Mesenchymal stem cell (in vitro differentiated cells and primary cell): ENCODE results near the gene ZNF280C.

ENCODE experiments used
- DNase-seq: peaks from one replicate; pipeline ENCODE4 v3.0.0-alpha.2; 2013
- H2AFZ ChIP-seq: one replicate; pipeline ENCODE4 v1.6.1; 2013; ENCODE audit warnings: low read depth, mild to moderate bottlenecking, control low read depth, inconsistent platforms, low read length, moderate library complexity
- H2AK5ac ChIP-seq: 2 replicates; pipeline ENCODE4 v1.6.1; 2013; ENCODE audit warnings: low read length, moderate library complexity, mild to moderate bottlenecking, inconsistent platforms; ENCODE audit not compliant: severe bottlenecking
- H2BK120ac ChIP-seq: one replicate; pipeline ENCODE4 v1.6.1; 2013; ENCODE audit warnings: low read depth, mild to moderate bottlenecking, inconsistent platforms, low read length, moderate library complexity
- H2BK12ac ChIP-seq, 2 experiments: one replicate each; pipeline ENCODE4 v1.6.1; 2013; ENCODE audit warnings: inconsistent platforms in 2 of 2, low read length in 2 of 2, mild to moderate bottlenecking in 2 of 2, moderate library complexity in 2 of 2, control low read depth in 1 of 2
- H2BK15ac ChIP-seq: one replicate; pipeline ENCODE4 v1.6.1; 2013; ENCODE audit warnings: mild to moderate bottlenecking, low read depth, inconsistent platforms; ENCODE audit not compliant: poor library complexity, severe bottlenecking
- H2BK5ac ChIP-seq: 2 replicates; pipeline ENCODE4 v1.6.1; 2013; ENCODE audit warnings: low read depth, mild to moderate bottlenecking, low read length, control low read depth, inconsistent platforms; ENCODE audit not compliant: poor library complexity, severe bottlenecking
- H3K14ac ChIP-seq, 2 experiments: one replicate each; pipeline ENCODE4 v1.6.1; 2013; ENCODE audit warnings: inconsistent platforms in 2 of 2, low read length in 2 of 2, control low read depth in 1 of 2, mild to moderate bottlenecking in 1 of 2, moderate library complexity in 1 of 2
- H3K18ac ChIP-seq, 2 experiments: one replicate each; pipeline ENCODE4 v1.6.1; 2013; ENCODE audit warnings: inconsistent platforms in 2 of 2, low read length in 2 of 2, control low read depth in 1 of 2, low read depth in 1 of 2, mild to moderate bottlenecking in 1 of 2
- H3K23ac ChIP-seq, 2 experiments: one replicate each; pipeline ENCODE4 v1.6.1; 2013; ENCODE audit warnings: inconsistent platforms in 2 of 2, low read length in 2 of 2, mild to moderate bottlenecking in 2 of 2, moderate library complexity in 2 of 2, control low read depth in 1 of 2
- H3K27ac ChIP-seq: 2 replicates; pipeline ENCODE4 v1.5.1; 2013; ENCODE audit warnings: mild to moderate bottlenecking, moderate library complexity, low read length, control low read depth, inconsistent platforms; ENCODE audit not compliant: poor library complexity, severe bottlenecking
- H3K27me3 ChIP-seq, 2 experiments: 2 replicates each; pipeline versions ENCODE4 v1.6.1 to v1.7.0; 2013; ENCODE audit warnings: low read length in 2 of 2, mild to moderate bottlenecking in 2 of 2, moderate library complexity in 2 of 2, control low read depth in 1 of 2, inconsistent platforms in 1 of 2; ENCODE audit not compliant: control insufficient read depth in 1 of 2, insufficient read depth in 1 of 2
- H3K36me3 ChIP-seq, 2 experiments: 2 replicates each; pipeline versions ENCODE4 v1.6.1 to v1.7.0; 2013; ENCODE audit warnings: low read length in 2 of 2, control low read depth in 1 of 2, inconsistent platforms in 1 of 2, low read depth in 1 of 2, mild to moderate bottlenecking in 1 of 2; ENCODE audit not compliant: insufficient read depth in 2 of 2, control insufficient read depth in 1 of 2
- H3K4ac ChIP-seq, 2 experiments: one replicate each; pipeline ENCODE4 v1.6.1; 2013; ENCODE audit warnings: inconsistent platforms in 2 of 2, low read length in 2 of 2, mild to moderate bottlenecking in 2 of 2, moderate library complexity in 2 of 2, control low read depth in 1 of 2, low read depth in 1 of 2
- H3K4me1 ChIP-seq: 2 replicates; pipeline ENCODE4 v1.6.1; 2013; ENCODE audit warnings: low read depth, low read length, control low read depth; ENCODE audit not compliant: control insufficient read depth, insufficient read depth
- H3K4me2 ChIP-seq: 2 replicates; pipeline ENCODE4 v1.6.1; 2013; ENCODE audit warnings: low read length, mild to moderate bottlenecking, inconsistent platforms; ENCODE audit not compliant: poor library complexity, severe bottlenecking
- H3K4me3 ChIP-seq, 2 experiments: 2 replicates each; pipeline versions ENCODE4 v1.5.1 to v1.7.0; 2013; ENCODE audit warnings: low read length in 2 of 2, mild to moderate bottlenecking in 2 of 2, control low read depth in 1 of 2, low read depth in 1 of 2; ENCODE audit not compliant: insufficient read depth in 1 of 2
- H3K79me1 ChIP-seq: replicated peaks from 2 replicates; pipeline ENCODE4 v1.6.1; 2013; ENCODE audit warnings: mild to moderate bottlenecking, control low read depth, low read length, inconsistent platforms; ENCODE audit not compliant: poor library complexity, severe bottlenecking
- H3K9ac ChIP-seq: 2 replicates; pipeline ENCODE4 v1.7.0; 2013; ENCODE audit warnings: mild to moderate bottlenecking, low read length, moderate library complexity
- H3K9me3 ChIP-seq: 2 replicates; pipeline ENCODE4 v1.7.0; 2013; ENCODE audit warnings: mild to moderate bottlenecking, low read length; ENCODE audit not compliant: control insufficient read depth
- H4K8ac ChIP-seq: one replicate; pipeline ENCODE4 v1.6.1; 2013; ENCODE audit warnings: inconsistent platforms, mild to moderate bottlenecking, low read length, moderate library complexity
- H4K91ac ChIP-seq: one replicate; pipeline ENCODE4 v1.6.1; 2013; ENCODE audit warnings: mild to moderate bottlenecking, low read length, inconsistent platforms
- WGBS: methylation state at CpG from one replicate; pipeline ENCODE4 v1.1.7; 2013; ENCODE audit warnings: mixed read lengths; 5-methylcytosine and 5-hydroxymethylcytosine counted together

The ZNF280C gene

GRCh38 chrX:130251671-130252070 is 17.0 kb downstream of the ZNF280C start:
- H3K4me1 ChIP-seq, result peaks cover 4% of the 10 kb centered on the region
- H2BK120ac ChIP-seq, result no peak overlapping the region
- H4K91ac ChIP-seq, result no peak overlapping the region
- H3K9me3 ChIP-seq, result no peaks in the 10 kb centered on the region
- DNase-seq, result no peak
- H3K4ac ChIP-seq, result no peak overlapping the region
- H2BK5ac ChIP-seq, result no peak overlapping the region
- no peak overlapping the region for H3K4me3 ChIP-seq
- H3K18ac ChIP-seq, result no peak overlapping the region
- peaks cover 0 to 2% of the 10 kb centered on the region in 2 experiments for H3K27me3 ChIP-seq
- H4K8ac ChIP-seq, result no peak overlapping the region
- no peak overlapping the region for H3K14ac ChIP-seq
- no peak overlapping the region for H2AK5ac ChIP-seq
- H3K79me1 ChIP-seq, result peaks cover 11% of the 10 kb centered on the region
- no peak overlapping the region for H3K4me2 ChIP-seq
- no peak overlapping the region for H2BK15ac ChIP-seq
- 82% methylated on average over 10 of the region's 14 CpGs for WGBS
- no peak overlapping the region for H2BK12ac ChIP-seq
- no peak overlapping the region for H3K27ac ChIP-seq
- H2AFZ ChIP-seq, result no peak overlapping the region
- H3K36me3 ChIP-seq, result peaks cover 6 to 23% of the 10 kb centered on the region in 2 experiments
- no peak overlapping the region for H3K23ac ChIP-seq
- no peak overlapping the region for H3K9ac ChIP-seq

GRCh38 chrX:130247996-130248395 is 20.7 kb downstream of the ZNF280C start:
- no peak overlapping the region for H2BK15ac ChIP-seq
- H4K91ac ChIP-seq, result no peak overlapping the region
- peaks cover 10% of the 10 kb centered on the region for H3K79me1 ChIP-seq
- H2BK12ac ChIP-seq, result no peak overlapping the region
- H2AFZ ChIP-seq, result no peak overlapping the region
- H2BK120ac ChIP-seq, result no peak overlapping the region
- peaks cover 0 to 2% of the 10 kb centered on the region in 2 experiments for H3K27me3 ChIP-seq
- no peaks in the 10 kb centered on the region for H3K9me3 ChIP-seq
- H3K4me3 ChIP-seq, result no peak overlapping the region
- H3K23ac ChIP-seq, result no peak overlapping the region
- H3K9ac ChIP-seq, result no peak overlapping the region
- H3K14ac ChIP-seq, result no peak overlapping the region
- no peak overlapping the region for H3K27ac ChIP-seq
- DNase-seq, result no peak
- no peak overlapping the region for H2BK5ac ChIP-seq
- peaks cover 6% of the 10 kb centered on the region for H3K4me1 ChIP-seq
- H3K4me2 ChIP-seq, result no peak overlapping the region
- H4K8ac ChIP-seq, result no peak overlapping the region
- H2AK5ac ChIP-seq, result no peak overlapping the region
- peaks cover 15 to 16% of the 10 kb centered on the region in 2 experiments for H3K36me3 ChIP-seq
- no peak overlapping the region for H3K18ac ChIP-seq
- 97% methylated on average over 4 of the region's 6 CpGs for WGBS
- no peak overlapping the region for H3K4ac ChIP-seq

- no peak overlapping the region for H3K23ac ChIP-seq
- H3K4me2 ChIP-seq, result no peak overlapping the region
- H2BK15ac ChIP-seq, result no peak overlapping the region
- H2AK5ac ChIP-seq, result no peak overlapping the region
- peaks cover 10% of the 10 kb centered on the region for H3K79me1 ChIP-seq
- H3K36me3 ChIP-seq, result peaks cover 16 to 31% of the 10 kb centered on the region in 2 experiments
- H3K9ac ChIP-seq, result no peak overlapping the region
- no CpG with 5 or more reads among the region's 2 CpGs for WGBS
- no peak overlapping the region for H3K18ac ChIP-seq
- peaks cover 0 to 2% of the 10 kb centered on the region in 2 experiments for H3K27me3 ChIP-seq
- peak; percentile 18 for DNase-seq
- H3K4ac ChIP-seq, result no peak overlapping the region
- peak overlapping the region; percentile 77 for H3K27ac ChIP-seq
- H2BK120ac ChIP-seq, result no peak overlapping the region
- H3K9me3 ChIP-seq, result no peaks in the 10 kb centered on the region
- no peak overlapping the region for H3K14ac ChIP-seq
- peaks cover 6% of the 10 kb centered on the region for H3K4me1 ChIP-seq
- H4K8ac ChIP-seq, result no peak overlapping the region
- no peak overlapping the region for H3K4me3 ChIP-seq
- no peak overlapping the region for H2AFZ ChIP-seq
- no peak overlapping the region for H2BK5ac ChIP-seq
- no peak overlapping the region for H4K91ac ChIP-seq
- H2BK12ac ChIP-seq, result no peak overlapping the region
These were observed 22.6 kb downstream of the ZNF280C start for GRCh38 chrX:130246084-130246483.

DNA sequence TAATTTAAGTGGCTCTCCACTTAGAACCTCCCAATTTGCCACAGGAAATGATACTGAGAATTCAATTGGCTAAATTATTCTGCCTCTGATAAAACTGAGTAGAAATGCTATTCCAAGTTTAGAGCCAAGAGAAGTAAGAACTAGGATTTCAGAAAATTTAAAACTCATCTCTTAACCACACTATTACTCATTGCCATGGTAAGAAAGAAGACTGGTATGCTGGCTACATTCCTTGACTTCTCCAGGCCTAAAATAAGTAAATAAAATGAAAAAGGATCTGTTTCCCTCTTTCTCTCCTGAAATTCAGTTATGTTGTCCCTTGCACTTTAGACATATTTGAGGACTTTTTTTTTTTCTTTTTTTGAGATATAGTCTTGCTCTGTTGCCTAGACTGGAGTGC is 23.3 kb downstream of the ZNF280C start:
- H3K4ac ChIP-seq, result no peak overlapping the region
- peaks cover 0 to 2% of the 10 kb centered on the region in 2 experiments for H3K27me3 ChIP-seq
- no peak overlapping the region for H2BK12ac ChIP-seq
- H3K27ac ChIP-seq, result peak overlapping the region; percentile 77
- no peak overlapping the region for H4K8ac ChIP-seq
- peaks cover 6% of the 10 kb centered on the region for H3K4me1 ChIP-seq
- peak; percentile 36 for DNase-seq
- H3K9ac ChIP-seq, result no peak overlapping the region
- no peak overlapping the region for H2BK15ac ChIP-seq
- peaks cover 8% of the 10 kb centered on the region for H3K79me1 ChIP-seq
- no peak overlapping the region for H2AK5ac ChIP-seq
- H3K9me3 ChIP-seq, result no peaks in the 10 kb centered on the region
- no peak overlapping the region for H3K4me2 ChIP-seq
- H4K91ac ChIP-seq, result no peak overlapping the region
- H2BK5ac ChIP-seq, result no peak overlapping the region
- no peak overlapping the region for H2BK120ac ChIP-seq
- H3K4me3 ChIP-seq, result no peak overlapping the region
- H3K23ac ChIP-seq, result no peak overlapping the region
- H3K36me3 ChIP-seq, result peaks cover 16 to 38% of the 10 kb centered on the region in 2 experiments
- no peak overlapping the region for H3K14ac ChIP-seq
- no peak overlapping the region for H2AFZ ChIP-seq
- no peak overlapping the region for H3K18ac ChIP-seq
